WTC11 (cell line): Measurements from ENCODE around the gene STK31. TPM values are rescaled to one million over a fixed set of nuclear protein-coding genes. Genes with fewer than 3 reads are reported as not detected.
A peak's percentile ranks its signal among the peaks of the same experiment; 100 is the strongest.

Experiments
- ETV6 ChIP-seq: sonication (generic); formaldehyde crosslinking; IDR thresholded peaks from 2 replicates; pipeline ENCODE4 v1.8.1; 2022; ENCODE audit warnings: mild to moderate bottlenecking, missing genetic modification reagents
- GABPB1 ChIP-seq: sonication (generic); formaldehyde crosslinking; IDR thresholded peaks from 2 replicates; pipeline ENCODE4 v1.8.1; 2023; ENCODE audit warnings: mild to moderate bottlenecking, missing genetic modification reagents
- GRHL2 ChIP-seq: fragments of 250-450 bp; sonication (Bioruptor Pico); IDR thresholded peaks from 2 replicates; pipeline ENCODE4 v1.8.0; 2022; ENCODE audit warnings: mild to moderate bottlenecking, moderate library complexity; ENCODE audit not compliant: insufficient replicate concordance, severe bottlenecking
- JAZF1 ChIP-seq: fragments of 250-450 bp; sonication (Bioruptor Pico); IDR thresholded peaks from 2 replicates; pipeline ENCODE4 v1.9.0; 2021; ENCODE audit warnings: moderate library complexity, mild to moderate bottlenecking, inconsistent platforms
- NFYB ChIP-seq: sonication (generic); formaldehyde crosslinking; conservative IDR thresholded peaks from 2 replicates; pipeline ENCODE4 v1.8.0; 2022; ENCODE audit warnings: low read depth, missing genetic modification reagents
- SMAD3 ChIP-seq: sonication (generic); formaldehyde crosslinking; IDR thresholded peaks from 2 replicates; pipeline ENCODE4 v1.8.0; 2022; ENCODE audit warnings: missing genetic modification reagents, mild to moderate bottlenecking, borderline replicate concordance
- SP1 ChIP-seq: sonication (generic); formaldehyde crosslinking; conservative IDR thresholded peaks from 2 replicates; pipeline ENCODE4 v1.8.1; 2022; ENCODE audit warnings: missing genetic modification reagents
- ZNF121 ChIP-seq: sonication (generic); formaldehyde crosslinking; IDR thresholded peaks from 2 replicates; pipeline ENCODE4 v1.8.0; 2023; ENCODE audit warnings: missing genetic modification reagents
- ZNF396 ChIP-seq: fragments of 250-450 bp; sonication (Bioruptor Pico); IDR thresholded peaks from 2 replicates; pipeline ENCODE4 v1.8.0; 2021; ENCODE audit warnings: mild to moderate bottlenecking, moderate library complexity, borderline replicate concordance
- total RNA-seq: library from RNA; stranded (reverse); gene quantifications from 3 replicates; pipeline ENCODE4 v1.2.3, GENCODE V29; 2021
- TF ChIP-seq, protein P1 (sequence below): sonication (generic); formaldehyde crosslinking; IDR thresholded peaks from 2 replicates; pipeline ENCODE4 v1.8.0; 2023; ENCODE audit warnings: missing genetic modification reagents, mild to moderate bottlenecking, borderline replicate concordance
- TF ChIP-seq, protein P2 (sequence below): fragments of 250-450 bp; sonication (Bioruptor Pico); IDR thresholded peaks from 2 replicates; pipeline ENCODE4 v1.9.0; 2021; ENCODE audit warnings: moderate library complexity, mild to moderate bottlenecking, inconsistent platforms, borderline replicate concordance
- TF ChIP-seq, protein P3 (sequence below): fragments of 200-600 bp; IDR thresholded peaks from 2 replicates; pipeline ENCODE4 v1.8.0; 2022; ENCODE audit warnings: antibody characterized with exemption
- TF ChIP-seq, protein P4 (sequence below): sonication (generic); formaldehyde crosslinking; IDR thresholded peaks from 2 replicates; pipeline ENCODE4 v1.8.0; 2023; ENCODE audit warnings: missing genetic modification reagents
- TF ChIP-seq, protein P5 (sequence below): sonication (generic); formaldehyde crosslinking; IDR thresholded peaks from 2 replicates; pipeline ENCODE4 v1.8.1; 2023; ENCODE audit warnings: mild to moderate bottlenecking, missing genetic modification reagents, moderate library complexity
- TF ChIP-seq, protein P6 (sequence below): fragments of 250-450 bp; sonication (Bioruptor Pico); conservative IDR thresholded peaks from 2 replicates; pipeline ENCODE4 v1.9.0; 2021; ENCODE audit warnings: mild to moderate bottlenecking
- TF ChIP-seq, protein P7 (sequence below): sonication (generic); formaldehyde crosslinking; IDR thresholded peaks from 2 replicates; pipeline ENCODE4 v1.8.1; 2023; ENCODE audit warnings: mild to moderate bottlenecking, missing genetic modification reagents
- TF ChIP-seq, protein P8 (sequence below): sonication (generic); formaldehyde crosslinking; IDR thresholded peaks from 2 replicates; pipeline ENCODE4 v1.8.0; 2022; ENCODE audit warnings: mild to moderate bottlenecking, missing genetic modification reagents
- TF ChIP-seq, protein P9 (sequence below): sonication (generic); formaldehyde crosslinking; IDR thresholded peaks from 2 replicates; pipeline ENCODE4 v1.8.1; 2023; ENCODE audit warnings: mild to moderate bottlenecking, missing genetic modification reagents
- TF ChIP-seq, protein P10 (sequence below): sonication (generic); formaldehyde crosslinking; IDR thresholded peaks from 2 replicates; pipeline ENCODE4 v1.8.0; 2022; ENCODE audit warnings: missing genetic modification reagents

Gene STK31
- total RNA-seq, 1 experiment from 2014 or later: 0.42 TPM

DNA sequence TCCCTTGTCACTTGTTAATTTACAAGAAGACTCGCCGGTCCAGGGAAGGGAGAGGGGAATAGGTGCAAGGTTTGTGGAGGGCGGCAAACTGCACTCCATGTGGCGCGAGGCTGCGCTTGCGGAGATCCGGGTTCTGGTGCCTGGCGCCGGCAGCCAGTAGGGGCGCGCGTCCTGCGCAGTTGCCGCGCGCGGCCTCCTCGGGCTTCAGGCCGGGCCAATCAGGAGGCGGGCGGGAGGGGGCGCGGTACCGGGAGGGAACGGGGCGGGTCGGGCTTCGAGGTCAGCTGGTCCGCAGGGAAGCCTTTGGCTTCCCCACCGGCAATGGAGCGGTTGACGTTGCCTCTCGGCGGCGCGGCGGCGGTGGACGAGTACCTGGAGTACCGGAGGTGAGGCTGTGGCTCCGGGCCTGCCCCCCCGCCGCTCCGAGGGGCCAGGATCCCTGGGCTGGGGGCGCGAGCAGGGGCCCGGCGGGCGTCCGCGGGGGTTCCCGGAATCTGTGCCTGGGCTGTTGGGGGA is 30.1 kb upstream of the STK31 start, which contains the start of gene FAM221A (continued):
- TF ChIP-seq, protein P1, sequence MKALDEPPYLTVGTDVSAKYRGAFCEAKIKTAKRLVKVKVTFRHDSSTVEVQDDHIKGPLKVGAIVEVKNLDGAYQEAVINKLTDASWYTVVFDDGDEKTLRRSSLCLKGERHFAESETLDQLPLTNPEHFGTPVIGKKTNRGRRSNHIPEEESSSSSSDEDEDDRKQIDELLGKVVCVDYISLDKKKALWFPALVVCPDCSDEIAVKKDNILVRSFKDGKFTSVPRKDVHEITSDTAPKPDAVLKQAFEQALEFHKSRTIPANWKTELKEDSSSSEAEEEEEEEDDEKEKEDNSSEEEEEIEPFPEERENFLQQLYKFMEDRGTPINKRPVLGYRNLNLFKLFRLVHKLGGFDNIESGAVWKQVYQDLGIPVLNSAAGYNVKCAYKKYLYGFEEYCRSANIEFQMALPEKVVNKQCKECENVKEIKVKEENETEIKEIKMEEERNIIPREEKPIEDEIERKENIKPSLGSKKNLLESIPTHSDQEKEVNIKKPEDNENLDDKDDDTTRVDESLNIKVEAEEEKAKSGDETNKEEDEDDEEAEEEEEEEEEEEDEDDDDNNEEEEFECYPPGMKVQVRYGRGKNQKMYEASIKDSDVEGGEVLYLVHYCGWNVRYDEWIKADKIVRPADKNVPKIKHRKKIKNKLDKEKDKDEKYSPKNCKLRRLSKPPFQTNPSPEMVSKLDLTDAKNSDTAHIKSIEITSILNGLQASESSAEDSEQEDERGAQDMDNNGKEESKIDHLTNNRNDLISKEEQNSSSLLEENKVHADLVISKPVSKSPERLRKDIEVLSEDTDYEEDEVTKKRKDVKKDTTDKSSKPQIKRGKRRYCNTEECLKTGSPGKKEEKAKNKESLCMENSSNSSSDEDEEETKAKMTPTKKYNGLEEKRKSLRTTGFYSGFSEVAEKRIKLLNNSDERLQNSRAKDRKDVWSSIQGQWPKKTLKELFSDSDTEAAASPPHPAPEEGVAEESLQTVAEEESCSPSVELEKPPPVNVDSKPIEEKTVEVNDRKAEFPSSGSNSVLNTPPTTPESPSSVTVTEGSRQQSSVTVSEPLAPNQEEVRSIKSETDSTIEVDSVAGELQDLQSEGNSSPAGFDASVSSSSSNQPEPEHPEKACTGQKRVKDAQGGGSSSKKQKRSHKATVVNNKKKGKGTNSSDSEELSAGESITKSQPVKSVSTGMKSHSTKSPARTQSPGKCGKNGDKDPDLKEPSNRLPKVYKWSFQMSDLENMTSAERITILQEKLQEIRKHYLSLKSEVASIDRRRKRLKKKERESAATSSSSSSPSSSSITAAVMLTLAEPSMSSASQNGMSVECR (CRISPR knock-in tag): peak; percentile 91; the same call in 1 of the 2 replicates
- TF ChIP-seq GRHL2 (no peak), JAZF1 (CRISPR knock-in tag) (no peak), NFYB (CRISPR knock-in tag) (peak; percentile 68; the same call in 1 of the 2 replicates), SMAD3 (CRISPR knock-in tag) (peak; percentile 95), ZNF396 (CRISPR knock-in tag) (no peak), ZNF121 (CRISPR knock-in tag) (no peak), GABPB1 (no peak), SP1 (CRISPR knock-in tag) (peak; percentile 66), ETV6 (CRISPR knock-in tag) (peak; percentile 74; the same call in 1 of the 2 replicates)
- TF ChIP-seq, protein P2, sequence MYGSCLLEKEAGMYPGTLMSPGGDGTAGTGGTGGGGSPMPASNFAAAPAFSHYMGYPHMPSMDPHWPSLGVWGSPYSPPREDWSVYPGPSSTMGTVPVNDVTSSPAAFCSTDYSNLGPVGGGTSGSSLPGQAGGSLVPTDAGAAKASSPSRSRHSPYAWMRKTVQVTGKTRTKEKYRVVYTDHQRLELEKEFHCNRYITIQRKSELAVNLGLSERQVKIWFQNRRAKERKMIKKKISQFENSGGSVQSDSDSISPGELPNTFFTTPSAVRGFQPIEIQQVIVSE: no peak
- TF ChIP-seq, protein P3, sequence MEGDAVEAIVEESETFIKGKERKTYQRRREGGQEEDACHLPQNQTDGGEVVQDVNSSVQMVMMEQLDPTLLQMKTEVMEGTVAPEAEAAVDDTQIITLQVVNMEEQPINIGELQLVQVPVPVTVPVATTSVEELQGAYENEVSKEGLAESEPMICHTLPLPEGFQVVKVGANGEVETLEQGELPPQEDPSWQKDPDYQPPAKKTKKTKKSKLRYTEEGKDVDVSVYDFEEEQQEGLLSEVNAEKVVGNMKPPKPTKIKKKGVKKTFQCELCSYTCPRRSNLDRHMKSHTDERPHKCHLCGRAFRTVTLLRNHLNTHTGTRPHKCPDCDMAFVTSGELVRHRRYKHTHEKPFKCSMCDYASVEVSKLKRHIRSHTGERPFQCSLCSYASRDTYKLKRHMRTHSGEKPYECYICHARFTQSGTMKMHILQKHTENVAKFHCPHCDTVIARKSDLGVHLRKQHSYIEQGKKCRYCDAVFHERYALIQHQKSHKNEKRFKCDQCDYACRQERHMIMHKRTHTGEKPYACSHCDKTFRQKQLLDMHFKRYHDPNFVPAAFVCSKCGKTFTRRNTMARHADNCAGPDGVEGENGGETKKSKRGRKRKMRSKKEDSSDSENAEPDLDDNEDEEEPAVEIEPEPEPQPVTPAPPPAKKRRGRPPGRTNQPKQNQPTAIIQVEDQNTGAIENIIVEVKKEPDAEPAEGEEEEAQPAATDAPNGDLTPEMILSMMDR: peak; percentile 48
- TF ChIP-seq, protein P4, sequence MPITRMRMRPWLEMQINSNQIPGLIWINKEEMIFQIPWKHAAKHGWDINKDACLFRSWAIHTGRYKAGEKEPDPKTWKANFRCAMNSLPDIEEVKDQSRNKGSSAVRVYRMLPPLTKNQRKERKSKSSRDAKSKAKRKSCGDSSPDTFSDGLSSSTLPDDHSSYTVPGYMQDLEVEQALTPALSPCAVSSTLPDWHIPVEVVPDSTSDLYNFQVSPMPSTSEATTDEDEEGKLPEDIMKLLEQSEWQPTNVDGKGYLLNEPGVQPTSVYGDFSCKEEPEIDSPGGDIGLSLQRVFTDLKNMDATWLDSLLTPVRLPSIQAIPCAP: peak; percentile 84; the same call in 1 of the 2 replicates
- TF ChIP-seq, protein P5, sequence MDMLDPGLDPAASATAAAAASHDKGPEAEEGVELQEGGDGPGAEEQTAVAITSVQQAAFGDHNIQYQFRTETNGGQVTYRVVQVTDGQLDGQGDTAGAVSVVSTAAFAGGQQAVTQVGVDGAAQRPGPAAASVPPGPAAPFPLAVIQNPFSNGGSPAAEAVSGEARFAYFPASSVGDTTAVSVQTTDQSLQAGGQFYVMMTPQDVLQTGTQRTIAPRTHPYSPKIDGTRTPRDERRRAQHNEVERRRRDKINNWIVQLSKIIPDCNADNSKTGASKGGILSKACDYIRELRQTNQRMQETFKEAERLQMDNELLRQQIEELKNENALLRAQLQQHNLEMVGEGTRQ (CRISPR knock-in tag): peak; percentile 78
- TF ChIP-seq, protein P6, sequence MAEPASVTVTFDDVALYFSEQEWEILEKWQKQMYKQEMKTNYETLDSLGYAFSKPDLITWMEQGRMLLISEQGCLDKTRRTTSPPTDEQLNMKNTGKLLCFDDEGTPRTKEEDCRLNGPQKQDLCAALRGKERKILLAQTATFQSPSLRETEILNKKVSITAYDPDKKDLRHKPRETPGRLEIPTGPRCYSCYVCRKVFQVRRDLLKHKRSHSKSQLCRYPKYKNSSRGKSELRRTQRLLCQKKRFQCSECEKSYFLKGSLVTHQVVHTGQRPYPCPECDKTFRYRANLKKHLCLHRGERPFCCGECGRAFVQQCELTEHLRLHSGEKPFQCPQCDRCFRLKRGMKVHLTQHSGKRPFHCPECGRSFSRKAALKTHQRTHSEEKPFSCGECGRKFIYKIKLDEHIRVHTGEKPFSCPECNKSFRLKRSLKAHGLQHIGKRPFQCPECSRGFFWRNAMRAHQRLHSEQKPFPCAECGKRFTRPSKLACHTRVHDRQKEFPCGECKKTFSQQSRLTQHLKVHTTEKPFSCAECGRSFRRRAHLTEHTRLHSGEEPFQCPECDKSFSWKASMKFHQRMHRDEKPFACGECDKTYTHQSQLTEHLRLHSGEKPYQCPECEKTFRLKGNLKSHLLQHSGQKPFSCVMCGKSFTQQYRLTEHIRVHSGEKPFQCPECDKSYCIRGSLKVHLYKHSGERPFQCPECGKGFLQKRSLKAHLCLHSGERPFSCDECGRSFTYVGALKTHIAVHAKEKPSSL (CRISPR knock-in tag): no peak
- TF ChIP-seq, protein P7, sequence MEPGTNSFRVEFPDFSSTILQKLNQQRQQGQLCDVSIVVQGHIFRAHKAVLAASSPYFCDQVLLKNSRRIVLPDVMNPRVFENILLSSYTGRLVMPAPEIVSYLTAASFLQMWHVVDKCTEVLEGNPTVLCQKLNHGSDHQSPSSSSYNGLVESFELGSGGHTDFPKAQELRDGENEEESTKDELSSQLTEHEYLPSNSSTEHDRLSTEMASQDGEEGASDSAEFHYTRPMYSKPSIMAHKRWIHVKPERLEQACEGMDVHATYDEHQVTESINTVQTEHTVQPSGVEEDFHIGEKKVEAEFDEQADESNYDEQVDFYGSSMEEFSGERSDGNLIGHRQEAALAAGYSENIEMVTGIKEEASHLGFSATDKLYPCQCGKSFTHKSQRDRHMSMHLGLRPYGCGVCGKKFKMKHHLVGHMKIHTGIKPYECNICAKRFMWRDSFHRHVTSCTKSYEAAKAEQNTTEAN (CRISPR knock-in tag): peak; percentile 97
- TF ChIP-seq, protein P8, sequence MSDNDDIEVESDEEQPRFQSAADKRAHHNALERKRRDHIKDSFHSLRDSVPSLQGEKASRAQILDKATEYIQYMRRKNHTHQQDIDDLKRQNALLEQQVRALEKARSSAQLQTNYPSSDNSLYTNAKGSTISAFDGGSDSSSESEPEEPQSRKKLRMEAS (CRISPR knock-in tag): peak; percentile 98
- TF ChIP-seq, protein P9, sequence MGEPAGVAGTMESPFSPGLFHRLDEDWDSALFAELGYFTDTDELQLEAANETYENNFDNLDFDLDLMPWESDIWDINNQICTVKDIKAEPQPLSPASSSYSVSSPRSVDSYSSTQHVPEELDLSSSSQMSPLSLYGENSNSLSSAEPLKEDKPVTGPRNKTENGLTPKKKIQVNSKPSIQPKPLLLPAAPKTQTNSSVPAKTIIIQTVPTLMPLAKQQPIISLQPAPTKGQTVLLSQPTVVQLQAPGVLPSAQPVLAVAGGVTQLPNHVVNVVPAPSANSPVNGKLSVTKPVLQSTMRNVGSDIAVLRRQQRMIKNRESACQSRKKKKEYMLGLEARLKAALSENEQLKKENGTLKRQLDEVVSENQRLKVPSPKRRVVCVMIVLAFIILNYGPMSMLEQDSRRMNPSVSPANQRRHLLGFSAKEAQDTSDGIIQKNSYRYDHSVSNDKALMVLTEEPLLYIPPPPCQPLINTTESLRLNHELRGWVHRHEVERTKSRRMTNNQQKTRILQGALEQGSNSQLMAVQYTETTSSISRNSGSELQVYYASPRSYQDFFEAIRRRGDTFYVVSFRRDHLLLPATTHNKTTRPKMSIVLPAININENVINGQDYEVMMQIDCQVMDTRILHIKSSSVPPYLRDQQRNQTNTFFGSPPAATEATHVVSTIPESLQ: no peak
- TF ChIP-seq, protein P10, sequence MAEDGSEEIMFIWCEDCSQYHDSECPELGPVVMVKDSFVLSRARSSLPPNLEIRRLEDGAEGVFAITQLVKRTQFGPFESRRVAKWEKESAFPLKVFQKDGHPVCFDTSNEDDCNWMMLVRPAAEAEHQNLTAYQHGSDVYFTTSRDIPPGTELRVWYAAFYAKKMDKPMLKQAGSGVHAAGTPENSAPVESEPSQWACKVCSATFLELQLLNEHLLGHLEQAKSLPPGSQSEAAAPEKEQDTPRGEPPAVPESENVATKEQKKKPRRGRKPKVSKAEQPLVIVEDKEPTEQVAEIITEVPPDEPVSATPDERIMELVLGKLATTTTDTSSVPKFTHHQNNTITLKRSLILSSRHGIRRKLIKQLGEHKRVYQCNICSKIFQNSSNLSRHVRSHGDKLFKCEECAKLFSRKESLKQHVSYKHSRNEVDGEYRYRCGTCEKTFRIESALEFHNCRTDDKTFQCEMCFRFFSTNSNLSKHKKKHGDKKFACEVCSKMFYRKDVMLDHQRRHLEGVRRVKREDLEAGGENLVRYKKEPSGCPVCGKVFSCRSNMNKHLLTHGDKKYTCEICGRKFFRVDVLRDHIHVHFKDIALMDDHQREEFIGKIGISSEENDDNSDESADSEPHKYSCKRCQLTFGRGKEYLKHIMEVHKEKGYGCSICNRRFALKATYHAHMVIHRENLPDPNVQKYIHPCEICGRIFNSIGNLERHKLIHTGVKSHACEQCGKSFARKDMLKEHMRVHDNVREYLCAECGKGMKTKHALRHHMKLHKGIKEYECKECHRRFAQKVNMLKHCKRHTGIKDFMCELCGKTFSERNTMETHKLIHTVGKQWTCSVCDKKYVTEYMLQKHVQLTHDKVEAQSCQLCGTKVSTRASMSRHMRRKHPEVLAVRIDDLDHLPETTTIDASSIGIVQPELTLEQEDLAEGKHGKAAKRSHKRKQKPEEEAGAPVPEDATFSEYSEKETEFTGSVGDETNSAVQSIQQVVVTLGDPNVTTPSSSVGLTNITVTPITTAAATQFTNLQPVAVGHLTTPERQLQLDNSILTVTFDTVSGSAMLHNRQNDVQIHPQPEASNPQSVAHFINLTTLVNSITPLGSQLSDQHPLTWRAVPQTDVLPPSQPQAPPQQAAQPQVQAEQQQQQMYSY: peak; percentile 64
